Left ventricle myocardium inferior (tissue), 1 donor: ENCODE measurements around the gene GNAQ. TPM values are rescaled to one million over a fixed set of nuclear protein-coding genes. Genes with fewer than 3 reads are reported as not detected.

Experiments
- DNase-seq: peaks from one replicate; pipeline ENCODE4 v3.0.0-alpha.2; 2020
- H3K27ac ChIP-seq: fragments of 200-600 bp; replicated peaks from 2 replicates; pipeline ENCODE4 v1.8.0; 2021
- H3K27me3 ChIP-seq: fragments of 200-600 bp; 2 replicates; pipeline ENCODE4 v1.8.0; 2021; ENCODE audit warnings: low read depth
- H3K36me3 ChIP-seq: fragments of 200-600 bp; 2 replicates; pipeline ENCODE4 v1.8.0; 2021
- H3K4me1 ChIP-seq: fragments of 200-600 bp; 2 replicates; pipeline ENCODE4 v1.8.0; 2021
- H3K4me3 ChIP-seq: fragments of 200-600 bp; 2 replicates; pipeline ENCODE4 v1.8.0; 2021; ENCODE audit warnings: mild to moderate bottlenecking, moderate library complexity
- H3K9me3 ChIP-seq: fragments of 200-600 bp; replicated peaks from 2 replicates; pipeline ENCODE4 v1.8.0; 2021
- intact Hi-C: fragments of 100-400 bp; cut with micrococcal nuclease; formaldehyde crosslinking; loops from one replicate; pipeline ENCODE4 v1.11.0; 2022
- total RNA-seq: library from RNA; stranded (reverse); fragmentation: NEBNext Ultra II Directional; extraction: Animal tissue kit (Norgen Biotek cat#: 25700); gene quantifications from one replicate; pipeline ENCODE4 v1.2.1, GENCODE V29; 2021
- TF ChIP-seq, protein P1 (sequence below): fragments of 200-600 bp; IDR thresholded peaks from 2 replicates; pipeline ENCODE4 v1.8.0; 2021; ENCODE audit warnings: antibody characterized with exemption, mild to moderate bottlenecking, borderline replicate concordance
- donor health status: DM: no; HTN: yes; CAD: no; lungs with severe emphysema.

The GNAQ gene
- total RNA-seq, 1 donor from 2014 or later = 15.2 TPM

DNA sequence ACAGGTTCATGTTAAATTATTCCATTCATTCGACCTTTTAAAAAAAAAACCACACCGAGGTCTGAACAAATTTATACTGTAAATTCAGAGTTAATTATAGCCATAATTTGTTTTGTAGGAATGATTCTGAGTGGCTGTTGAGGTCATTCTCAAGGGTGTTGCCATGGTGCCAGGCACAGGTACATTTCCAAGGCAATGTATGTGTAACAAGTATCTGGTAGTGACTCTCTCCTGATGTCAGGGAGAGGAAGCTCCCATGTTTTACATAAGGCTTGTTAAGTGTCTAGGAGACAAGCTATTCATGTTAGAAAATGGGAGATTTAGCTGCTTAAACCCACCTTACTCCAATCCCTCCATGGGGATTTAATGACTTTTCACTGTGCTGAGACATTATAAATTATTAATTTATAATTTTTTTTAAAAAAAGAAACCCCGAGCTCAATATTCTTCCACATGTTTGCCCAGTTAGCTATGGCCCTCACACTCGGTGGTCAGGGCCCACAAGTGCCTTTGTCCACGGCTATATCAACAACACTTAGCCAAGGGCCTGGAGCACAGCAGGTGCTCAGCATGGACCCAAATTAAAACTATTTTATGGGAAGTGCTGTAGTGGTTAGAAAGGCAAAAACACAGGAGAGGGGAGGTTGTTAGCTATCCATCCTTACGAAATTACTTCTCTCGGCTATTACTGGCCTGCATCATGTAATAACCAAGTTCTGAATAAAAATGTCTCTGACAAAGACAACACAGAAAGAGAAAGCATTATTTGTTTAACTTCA is 228.9 kb downstream of the GNAQ start:
- H3K27me3 ChIP-seq = no peaks in the 10 kb centered on the region
- peaks cover 12% of the 10 kb centered on the region for H3K4me1 ChIP-seq
- TF ChIP-seq, protein P1, sequence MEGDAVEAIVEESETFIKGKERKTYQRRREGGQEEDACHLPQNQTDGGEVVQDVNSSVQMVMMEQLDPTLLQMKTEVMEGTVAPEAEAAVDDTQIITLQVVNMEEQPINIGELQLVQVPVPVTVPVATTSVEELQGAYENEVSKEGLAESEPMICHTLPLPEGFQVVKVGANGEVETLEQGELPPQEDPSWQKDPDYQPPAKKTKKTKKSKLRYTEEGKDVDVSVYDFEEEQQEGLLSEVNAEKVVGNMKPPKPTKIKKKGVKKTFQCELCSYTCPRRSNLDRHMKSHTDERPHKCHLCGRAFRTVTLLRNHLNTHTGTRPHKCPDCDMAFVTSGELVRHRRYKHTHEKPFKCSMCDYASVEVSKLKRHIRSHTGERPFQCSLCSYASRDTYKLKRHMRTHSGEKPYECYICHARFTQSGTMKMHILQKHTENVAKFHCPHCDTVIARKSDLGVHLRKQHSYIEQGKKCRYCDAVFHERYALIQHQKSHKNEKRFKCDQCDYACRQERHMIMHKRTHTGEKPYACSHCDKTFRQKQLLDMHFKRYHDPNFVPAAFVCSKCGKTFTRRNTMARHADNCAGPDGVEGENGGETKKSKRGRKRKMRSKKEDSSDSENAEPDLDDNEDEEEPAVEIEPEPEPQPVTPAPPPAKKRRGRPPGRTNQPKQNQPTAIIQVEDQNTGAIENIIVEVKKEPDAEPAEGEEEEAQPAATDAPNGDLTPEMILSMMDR = no peak
- no peaks in the 10 kb centered on the region for H3K36me3 ChIP-seq
- no peak for DNase-seq
- H3K27ac ChIP-seq = no peak overlapping the region
- peaks cover 8% of the 10 kb centered on the region for H3K9me3 ChIP-seq
- intact Hi-C loops = no loop called here
- H3K4me3 ChIP-seq = no peak overlapping the region

- Histone ChIP-seq H3K36me3 (no peaks in the 10 kb centered on the region), H3K4me3 (no peak overlapping the region), H3K9me3 (peaks cover 8% of the 10 kb centered on the region), H3K27me3 (no peaks in the 10 kb centered on the region), H3K27ac (no peak overlapping the region), H3K4me1 (peaks cover 5% of the 10 kb centered on the region)
- TF ChIP-seq, protein P1 = no peak
- intact Hi-C loops = no loop called here
- no peak for DNase-seq
Measured at GRCh38 chr9:77802064-77802463, 229.5 kb downstream of the GNAQ start.

- intact Hi-C loops = no loop called here
- Histone ChIP-seq H3K27ac (no peak overlapping the region), H3K4me3 (no peak overlapping the region), H3K9me3 (peaks cover 8% of the 10 kb centered on the region), H3K27me3 (no peaks in the 10 kb centered on the region), H3K4me1 (no peaks in the 10 kb centered on the region), H3K36me3 (no peaks in the 10 kb centered on the region)
- DNase-seq = no peak
- TF ChIP-seq, protein P1 = no peak
Measured at GRCh38 chr9:77800924-77801551, 230.6 kb downstream of the GNAQ start.

DNA sequence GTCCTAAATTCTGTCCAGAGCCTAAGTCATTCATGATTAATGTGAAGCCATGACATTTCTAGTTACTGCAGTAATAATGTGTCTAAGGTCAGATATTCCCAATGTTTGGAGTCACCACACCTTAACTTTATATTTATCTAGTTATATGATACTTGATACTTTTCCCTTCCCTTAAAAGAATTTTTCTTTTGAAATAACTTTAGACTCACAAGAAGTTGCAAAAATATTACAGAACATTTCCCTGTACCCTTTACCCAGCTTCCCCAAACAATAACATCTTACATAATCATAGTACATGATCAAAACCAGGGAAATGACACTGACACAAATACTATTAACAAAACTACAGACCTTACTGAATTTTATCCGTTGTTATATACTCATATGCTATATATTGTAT is 233.5 kb downstream of the GNAQ start:
- no peak for DNase-seq
- no peak overlapping the region for H3K4me3 ChIP-seq
- intact Hi-C loops = no loop called here
- TF ChIP-seq, protein P1 = no peak
- H3K36me3 ChIP-seq = no peaks in the 10 kb centered on the region
- no peak overlapping the region for H3K27ac ChIP-seq
- H3K9me3 ChIP-seq = peaks cover 8% of the 10 kb centered on the region
- peaks cover 6% of the 10 kb centered on the region for H3K4me1 ChIP-seq
- no peaks in the 10 kb centered on the region for H3K27me3 ChIP-seq

DNA sequence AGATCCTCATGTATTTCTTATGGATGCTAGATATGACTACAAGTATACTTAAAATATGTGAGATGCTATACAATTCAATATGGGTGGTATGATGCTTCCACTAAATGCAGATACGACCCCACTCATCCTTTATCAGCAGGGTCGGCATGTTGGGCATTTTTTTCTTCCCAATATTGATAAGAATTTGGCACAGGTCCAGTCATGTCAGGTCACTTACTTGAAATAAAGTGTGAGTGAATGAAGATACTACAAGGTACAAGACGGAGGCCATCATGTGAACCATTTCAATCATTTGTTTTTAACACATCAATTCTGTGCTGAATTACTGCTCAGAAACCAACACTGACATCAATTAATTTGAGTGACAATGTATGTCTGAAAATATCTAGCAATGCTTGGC is 236.6 kb downstream of the GNAQ start:
- Histone ChIP-seq H3K36me3 (no peaks in the 10 kb centered on the region), H3K27ac (no peak overlapping the region), H3K27me3 (no peaks in the 10 kb centered on the region), H3K4me3 (no peak overlapping the region), H3K9me3 (no peaks in the 10 kb centered on the region), H3K4me1 (peaks cover 6% of the 10 kb centered on the region)
- no peak for DNase-seq
- intact Hi-C loops = no loop called here
- TF ChIP-seq, protein P1 = no peak
